ENCODE data around the gene SUGCT.

Gene SUGCT

DNA sequence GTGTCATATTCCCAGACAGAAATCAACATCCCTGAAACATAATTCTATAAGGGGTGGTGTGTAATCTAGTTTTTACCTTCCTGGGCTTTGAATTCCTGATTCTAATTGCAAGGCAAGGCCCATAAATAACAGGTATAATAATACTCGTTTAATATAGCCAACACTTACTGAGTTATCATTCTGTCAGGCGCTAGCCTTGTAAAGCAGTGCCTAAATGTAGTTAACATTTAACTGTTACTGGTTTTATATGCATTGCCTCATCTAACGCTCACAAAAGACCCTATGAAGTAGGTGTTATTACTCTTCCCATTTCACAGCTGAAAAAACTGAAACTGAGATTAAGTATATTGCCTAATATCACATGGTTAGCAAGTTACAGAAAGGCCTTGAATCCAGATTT, 772.5 kb downstream of the SUGCT start:
- Histone ChIP-seq H3K4me3 (ENCODE audit: low read length) (no peak overlapping the region), H3K27ac (ENCODE audit: low read length) (no peak overlapping the region), H3K9me3 (replicated peaks; ENCODE audit: insufficient read depth, low read length) (no peaks in the 10 kb centered on the region), H4K20me1 (ENCODE audit: insufficient read depth, low read length) (no peaks in the 10 kb centered on the region), H3K4me1 (ENCODE audit: low read length) (no peaks in the 10 kb centered on the region), H3K36me3 (replicated peaks; ENCODE audit: insufficient read depth, low read length) (no peaks in the 10 kb centered on the region), H3K27me3 (replicated peaks; ENCODE audit: insufficient read depth, low read length) (no peaks in the 10 kb centered on the region), H3K79me2 (ENCODE audit: low read length) (no peaks in the 10 kb centered on the region), H3K9me2 (replicated peaks; ENCODE audit: insufficient read depth, low read length) (no peaks in the 10 kb centered on the region), H3F3A (ENCODE audit: insufficient read depth, low read length) (no peaks in the 10 kb centered on the region), H2AFZ (ENCODE audit: low read length) (no peak overlapping the region), H3K9ac (ENCODE audit: low read length) (no peak overlapping the region), H3K4me2 (ENCODE audit: low read depth, low read length) (no peak overlapping the region)
- TF ChIP-seq EZH2phosphoT487 (IDR thresholded peaks at IDR 0.05; ENCODE audit: low read length) (no peak), EZH2 (optimal IDR thresholded peaks at IDR 0.05; ENCODE audit: low read depth, low read length) (no peak)
- TF ChIP-seq, protein P1, sequence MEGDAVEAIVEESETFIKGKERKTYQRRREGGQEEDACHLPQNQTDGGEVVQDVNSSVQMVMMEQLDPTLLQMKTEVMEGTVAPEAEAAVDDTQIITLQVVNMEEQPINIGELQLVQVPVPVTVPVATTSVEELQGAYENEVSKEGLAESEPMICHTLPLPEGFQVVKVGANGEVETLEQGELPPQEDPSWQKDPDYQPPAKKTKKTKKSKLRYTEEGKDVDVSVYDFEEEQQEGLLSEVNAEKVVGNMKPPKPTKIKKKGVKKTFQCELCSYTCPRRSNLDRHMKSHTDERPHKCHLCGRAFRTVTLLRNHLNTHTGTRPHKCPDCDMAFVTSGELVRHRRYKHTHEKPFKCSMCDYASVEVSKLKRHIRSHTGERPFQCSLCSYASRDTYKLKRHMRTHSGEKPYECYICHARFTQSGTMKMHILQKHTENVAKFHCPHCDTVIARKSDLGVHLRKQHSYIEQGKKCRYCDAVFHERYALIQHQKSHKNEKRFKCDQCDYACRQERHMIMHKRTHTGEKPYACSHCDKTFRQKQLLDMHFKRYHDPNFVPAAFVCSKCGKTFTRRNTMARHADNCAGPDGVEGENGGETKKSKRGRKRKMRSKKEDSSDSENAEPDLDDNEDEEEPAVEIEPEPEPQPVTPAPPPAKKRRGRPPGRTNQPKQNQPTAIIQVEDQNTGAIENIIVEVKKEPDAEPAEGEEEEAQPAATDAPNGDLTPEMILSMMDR (IDR thresholded peaks at IDR 0.05; ENCODE audit: low read length), result no peak
- DNase-seq, result no peak

DNA sequence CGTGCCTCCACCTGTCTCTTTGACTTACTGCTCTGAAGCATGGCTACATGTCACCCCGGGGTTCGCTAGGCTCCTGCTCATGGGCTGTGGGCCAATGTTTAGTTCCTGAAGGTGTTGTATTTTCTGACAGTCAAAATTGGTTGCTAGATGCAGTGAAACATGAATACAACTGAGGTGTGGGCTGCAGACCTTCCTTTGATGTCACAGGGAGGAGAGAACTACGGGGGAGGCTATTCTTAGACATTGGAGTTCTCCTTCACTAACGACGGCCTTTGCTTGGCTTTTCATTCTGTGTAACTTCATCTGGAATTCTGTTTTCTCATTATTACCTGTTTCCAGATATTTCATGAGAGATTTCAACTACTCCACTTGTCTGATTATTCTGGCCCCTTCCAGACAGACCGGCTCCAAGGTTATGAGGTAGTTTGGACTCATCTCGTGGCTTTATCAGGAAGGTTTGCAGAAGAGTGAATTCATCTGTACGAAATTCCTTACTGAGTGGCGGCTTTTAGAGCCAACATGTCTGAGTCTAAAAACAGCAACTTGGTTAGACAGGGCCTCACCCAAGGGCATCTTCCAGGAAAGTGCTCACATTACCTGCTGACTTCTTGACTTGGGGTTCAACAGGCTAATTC, 774.7 kb downstream of the SUGCT start:
- Histone ChIP-seq H3K4me1 (ENCODE audit: low read length) (no peaks in the 10 kb centered on the region), H4K20me1 (ENCODE audit: insufficient read depth, low read length) (no peaks in the 10 kb centered on the region), H3K4me3 (ENCODE audit: low read length) (no peak overlapping the region), H3K36me3 (replicated peaks; ENCODE audit: insufficient read depth, low read length) (no peaks in the 10 kb centered on the region), H3K27me3 (replicated peaks; ENCODE audit: insufficient read depth, low read length) (no peaks in the 10 kb centered on the region), H3K9me3 (replicated peaks; ENCODE audit: insufficient read depth, low read length) (no peaks in the 10 kb centered on the region), H3F3A (ENCODE audit: insufficient read depth, low read length) (no peaks in the 10 kb centered on the region), H3K9ac (ENCODE audit: low read length) (no peak overlapping the region), H2AFZ (ENCODE audit: low read length) (no peak overlapping the region), H3K4me2 (ENCODE audit: low read depth, low read length) (no peak overlapping the region), H3K9me2 (replicated peaks; ENCODE audit: insufficient read depth, low read length) (no peaks in the 10 kb centered on the region), H3K79me2 (ENCODE audit: low read length) (no peaks in the 10 kb centered on the region), H3K27ac (ENCODE audit: low read length) (no peak overlapping the region)
- TF ChIP-seq, protein P1 (IDR thresholded peaks at IDR 0.05; ENCODE audit: low read length), result no peak
- TF ChIP-seq EZH2phosphoT487 (IDR thresholded peaks at IDR 0.05; ENCODE audit: low read length), result no peak
- TF ChIP-seq EZH2 (optimal IDR thresholded peaks at IDR 0.05; ENCODE audit: low read depth, low read length), result no peak
- DNase-seq, result no peak
